SJSA1 (cell line): ENCODE results near the gene SLC9A9. TPM values are rescaled to one million over a fixed set of nuclear protein-coding genes. Genes with fewer than 3 reads are reported as not detected.
"Not testable (repeated sequence)": the region's sequence is repeated elsewhere in the genome, so short reads cannot be mapped to it uniquely, and the experiment has no call there.

Experiments
- DNase-seq, 2 experiments: peaks; one replicate each; pipeline ENCODE4 v3.0.0-alpha.2; 2015 to 2020; ENCODE audit warnings: low spot score in 2 of 2, low read depth in 1 of 2
- H3K27ac ChIP-seq: fragments of 250-450 bp; sonication (Bioruptor Pico); 2 replicates; pipeline ENCODE4 v1.5.1; 2020; ENCODE audit warnings: mild to moderate bottlenecking, moderate library complexity
- H3K27me3 ChIP-seq: fragments of 250-450 bp; sonication (Bioruptor Pico); replicated peaks from 2 replicates; pipeline ENCODE4 v1.5.1; 2020; ENCODE audit warnings: mild to moderate bottlenecking, moderate library complexity
- H3K36me3 ChIP-seq: fragments of 250-450 bp; sonication (Bioruptor Pico); 2 replicates; pipeline ENCODE4 v1.5.1; 2020; ENCODE audit warnings: mild to moderate bottlenecking
- H3K4me1 ChIP-seq: fragments of 250-450 bp; sonication (Bioruptor Pico); replicated peaks from 2 replicates; pipeline ENCODE4 v1.6.1; 2021; ENCODE audit warnings: mild to moderate bottlenecking
- H3K4me3 ChIP-seq: fragments of 250-450 bp; sonication (Bioruptor Pico); 2 replicates; pipeline ENCODE4 v1.5.1; 2020; ENCODE audit warnings: mild to moderate bottlenecking
- H3K9me3 ChIP-seq: fragments of 250-450 bp; sonication (Bioruptor Pico); replicated peaks from 2 replicates; pipeline ENCODE4 v1.5.1; 2020; ENCODE audit warnings: mild to moderate bottlenecking
- total RNA-seq: library from RNA; depleted of rRNA; stranded (reverse); fragments of >200 nt; shearing (Covaris generic); gene quantifications from 2 replicates; pipeline ENCODE4 v1.2.3, GENCODE V29; 2014

Gene SLC9A9
- total RNA-seq, 1 experiment from 2014 or later = 0.05 TPM

DNA sequence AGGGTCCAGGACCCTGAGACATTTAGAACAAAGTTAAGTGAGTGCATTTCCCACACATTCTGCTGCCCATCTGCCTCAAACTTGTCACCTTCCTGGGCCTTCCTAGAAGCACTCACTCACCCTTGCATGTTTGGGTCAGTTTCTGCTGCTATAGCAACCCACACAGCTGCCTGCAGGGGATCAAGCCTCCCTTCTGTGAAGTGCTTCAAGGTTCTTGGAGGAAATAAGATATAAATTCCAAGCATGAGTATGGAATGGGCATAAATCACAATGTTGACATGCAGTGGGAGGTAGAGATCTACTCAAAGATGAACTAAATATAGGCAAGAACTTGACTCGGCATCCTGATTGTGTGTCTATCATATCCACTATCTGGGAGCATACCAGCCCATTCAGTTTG is 140.4 kb downstream of the SLC9A9 start:
- no peaks in the 10 kb centered on the region for H3K9me3 ChIP-seq
- no peak overlapping the region for H3K4me3 ChIP-seq
- no peaks in the 10 kb centered on the region for H3K36me3 ChIP-seq
- DNase-seq = no peak
- H3K4me1 ChIP-seq = no peaks in the 10 kb centered on the region
- no peaks in the 10 kb centered on the region for H3K27me3 ChIP-seq
- H3K27ac ChIP-seq = no peak overlapping the region

DNA sequence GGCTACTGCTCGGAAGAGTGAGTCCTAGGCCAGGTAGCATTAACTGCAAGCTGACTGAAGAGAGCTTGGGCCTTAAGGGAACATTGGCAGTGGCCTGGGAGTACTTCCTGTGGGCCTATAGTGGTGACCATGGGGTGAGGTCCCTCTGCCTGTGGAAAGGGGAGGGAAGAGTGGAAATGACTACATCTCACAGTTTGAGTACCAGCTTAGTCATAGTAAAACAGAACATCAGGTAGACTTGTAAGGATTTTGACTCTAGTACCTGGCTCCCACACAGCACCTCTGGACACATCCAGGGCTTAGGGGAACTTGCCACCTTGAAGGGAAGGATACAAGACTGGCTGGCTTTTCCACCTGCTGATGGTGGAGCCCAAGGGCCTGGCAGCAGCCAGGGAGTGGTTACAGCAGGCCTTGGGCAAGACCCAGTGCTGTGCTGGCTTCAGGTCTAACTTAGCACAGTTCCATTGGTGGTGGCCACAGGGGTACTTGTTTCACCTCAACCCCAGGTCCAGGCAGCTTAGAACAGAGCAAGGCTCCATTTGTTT is 147.8 kb downstream of the SLC9A9 start:
- Histone ChIP-seq H3K27me3 (no peaks in the 10 kb centered on the region), H3K4me1 (no peaks in the 10 kb centered on the region), H3K4me3 (no peak overlapping the region), H3K36me3 (no peaks in the 10 kb centered on the region), H3K9me3 (no peaks in the 10 kb centered on the region), H3K27ac (no peak overlapping the region)
- DNase-seq = no peak

DNA sequence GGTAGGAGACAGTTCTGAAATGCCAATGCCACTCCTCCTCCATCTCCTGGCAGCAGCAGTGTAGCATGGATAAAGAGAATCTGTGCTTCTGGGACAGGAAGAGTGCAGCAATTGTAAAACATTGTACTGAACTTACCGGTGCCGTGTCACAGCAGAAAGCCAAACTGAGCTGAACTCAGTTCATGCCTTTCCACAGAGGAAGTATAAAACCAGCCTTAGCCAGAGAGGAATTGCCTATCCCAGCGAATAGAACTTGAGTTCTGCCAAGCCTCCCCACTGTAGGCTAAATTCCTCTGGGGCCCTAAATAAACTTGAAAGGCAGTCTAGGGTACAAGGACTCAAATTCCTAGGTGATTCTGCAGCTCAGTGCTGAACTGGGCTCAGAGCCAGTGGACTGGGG is 148.8 kb downstream of the SLC9A9 start:
- no peak for DNase-seq
- H3K4me3 ChIP-seq = no peak overlapping the region
- H3K36me3 ChIP-seq = no peaks in the 10 kb centered on the region
- H3K27me3 ChIP-seq = no peaks in the 10 kb centered on the region
- H3K4me1 ChIP-seq = no peaks in the 10 kb centered on the region
- H3K27ac ChIP-seq = no peak overlapping the region
- no peaks in the 10 kb centered on the region for H3K9me3 ChIP-seq

DNA sequence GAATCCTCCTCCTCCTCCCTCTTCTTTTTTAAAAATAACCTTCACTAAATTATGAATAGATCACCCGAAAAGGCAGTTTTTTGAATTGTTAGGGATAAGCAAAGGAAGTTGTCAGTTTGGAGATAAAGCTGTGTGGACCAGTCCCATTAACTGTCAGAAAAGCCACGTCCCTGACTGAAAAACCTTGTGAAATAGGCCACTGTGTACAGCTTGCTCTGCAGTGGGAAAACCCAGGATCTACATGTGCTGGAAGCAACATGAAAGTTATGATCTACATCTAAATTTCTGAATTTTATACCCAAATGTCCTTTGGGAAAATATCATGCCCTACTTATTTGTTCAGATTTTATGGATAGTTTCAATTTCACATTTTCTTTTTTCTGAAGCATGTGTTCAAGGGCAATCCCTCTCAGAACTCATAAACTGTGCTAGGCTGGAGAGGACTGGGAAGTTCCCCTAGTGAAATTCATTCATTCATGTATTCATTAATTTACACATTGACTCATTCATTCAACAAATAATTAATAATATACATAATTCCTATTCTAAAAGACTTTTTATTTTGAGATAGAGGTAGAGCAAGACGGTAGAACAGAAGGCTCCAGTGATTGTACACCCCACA is 149.5 kb downstream of the SLC9A9 start:
- Histone ChIP-seq H3K9me3 (no peaks in the 10 kb centered on the region), H3K4me1 (no peaks in the 10 kb centered on the region), H3K27ac (no peak overlapping the region), H3K36me3 (no peaks in the 10 kb centered on the region), H3K4me3 (no peak overlapping the region), H3K27me3 (no peaks in the 10 kb centered on the region)
- DNase-seq = no peak

DNA sequence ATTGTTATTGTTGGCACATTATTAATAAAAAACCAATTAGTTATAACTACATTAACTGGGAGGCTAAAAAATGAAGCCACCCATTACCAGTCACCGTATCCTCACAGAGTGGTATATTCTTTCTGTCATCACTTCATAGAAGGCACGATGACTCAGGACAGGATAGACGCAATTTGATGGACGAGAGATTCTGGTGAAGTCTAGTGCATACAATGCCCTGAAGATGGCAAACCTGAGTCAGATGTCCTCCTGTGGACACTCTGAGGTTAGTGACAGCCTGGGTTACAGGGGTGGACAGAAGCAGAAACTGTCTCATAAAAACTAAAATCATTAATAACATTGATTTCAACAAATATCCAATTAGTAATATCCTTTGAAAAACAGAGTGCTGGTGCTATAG is 150.3 kb downstream of the SLC9A9 start:
- no peak for DNase-seq
- no peak overlapping the region for H3K27ac ChIP-seq
- no peaks in the 10 kb centered on the region for H3K27me3 ChIP-seq

DNA sequence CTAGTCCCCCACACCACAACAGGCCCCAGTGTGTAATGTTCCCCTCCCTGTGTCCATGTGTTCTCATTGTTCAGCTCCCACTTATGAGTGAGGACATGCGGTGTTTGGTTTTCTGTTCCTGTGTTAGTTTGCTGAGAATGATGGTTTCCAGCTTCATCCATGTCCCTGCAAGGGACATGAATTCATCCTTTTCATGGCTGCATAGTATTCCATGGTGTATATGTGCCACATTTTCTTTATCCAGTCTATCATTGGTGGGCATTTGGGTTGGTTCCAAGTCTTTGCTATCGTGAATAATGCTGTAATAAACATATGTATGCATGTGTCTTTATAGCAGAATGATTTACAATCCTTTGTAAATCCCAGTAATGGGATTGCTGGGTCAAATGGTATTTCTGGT is 152.9 kb downstream of the SLC9A9 start:
- DNase-seq, H3K9me3 ChIP-seq, H3K27me3 ChIP-seq, H3K4me1 ChIP-seq, H3K27ac ChIP-seq, H3K4me3 ChIP-seq, H3K36me3 ChIP-seq: not testable (repeated sequence)

More for the DNA sequence above, 150.3 kb downstream of the SLC9A9 start:
- Histone ChIP-seq H3K9me3 (no peaks in the 10 kb centered on the region), H3K4me1 (no peaks in the 10 kb centered on the region), H3K36me3 (no peaks in the 10 kb centered on the region), H3K4me3 (no peak overlapping the region)

DNA sequence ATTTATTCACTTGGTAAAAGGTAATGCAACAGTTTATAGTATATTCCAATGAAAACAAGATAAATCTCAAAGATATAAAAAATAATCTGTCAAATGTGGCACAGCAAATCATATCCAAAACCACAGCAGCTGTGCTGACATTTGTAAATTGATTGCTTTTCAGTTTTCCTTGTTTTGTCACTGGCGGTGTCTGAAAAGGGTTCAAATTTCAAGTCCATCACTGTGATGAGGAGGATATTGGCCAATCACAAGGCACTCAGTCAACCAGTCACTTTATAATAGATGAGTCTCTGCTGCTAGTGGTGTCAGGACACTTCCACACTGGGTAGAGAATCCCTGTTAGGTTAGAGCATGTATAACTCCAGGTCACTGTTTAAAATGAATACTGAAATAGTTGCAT is 154.8 kb downstream of the SLC9A9 start:
- H3K36me3 ChIP-seq = no peaks in the 10 kb centered on the region
- no peaks in the 10 kb centered on the region for H3K9me3 ChIP-seq
- no peak overlapping the region for H3K4me3 ChIP-seq
- H3K27me3 ChIP-seq = no peaks in the 10 kb centered on the region
- no peaks in the 10 kb centered on the region for H3K4me1 ChIP-seq
- no peak for DNase-seq
- no peak overlapping the region for H3K27ac ChIP-seq

DNA sequence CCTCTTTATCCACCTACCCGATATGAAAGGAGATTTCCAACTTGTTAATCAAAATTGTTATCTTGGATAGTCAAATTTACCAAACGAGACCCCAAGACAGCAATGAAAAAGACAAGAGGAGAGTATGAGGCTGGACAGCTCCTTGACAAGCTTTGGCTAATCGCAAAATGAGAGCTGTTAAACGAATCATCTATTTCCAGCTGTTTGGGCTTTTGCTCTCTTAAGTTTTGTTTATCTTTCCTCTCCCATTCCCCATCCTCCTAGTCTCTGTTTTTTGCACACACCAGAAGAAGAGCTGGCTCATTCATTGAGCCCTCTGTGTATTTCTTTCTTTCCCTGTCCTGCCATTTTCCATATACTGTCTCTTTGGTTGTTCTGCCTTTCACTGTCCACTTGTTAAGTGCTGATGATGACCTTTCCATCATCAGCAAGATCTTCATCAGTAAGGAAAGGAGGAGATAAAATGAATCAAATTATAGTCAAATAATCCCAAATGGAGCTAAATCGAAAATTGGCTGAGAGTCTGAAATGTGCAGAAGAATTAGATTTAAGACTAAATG is 161.6 kb downstream of the SLC9A9 start:
- H3K4me1 ChIP-seq = no peaks in the 10 kb centered on the region
- no peak for DNase-seq
- no peaks in the 10 kb centered on the region for H3K9me3 ChIP-seq
- H3K27ac ChIP-seq = no peak overlapping the region
- H3K36me3 ChIP-seq = no peaks in the 10 kb centered on the region
- H3K27me3 ChIP-seq = no peaks in the 10 kb centered on the region
- H3K4me3 ChIP-seq = no peak overlapping the region

DNA sequence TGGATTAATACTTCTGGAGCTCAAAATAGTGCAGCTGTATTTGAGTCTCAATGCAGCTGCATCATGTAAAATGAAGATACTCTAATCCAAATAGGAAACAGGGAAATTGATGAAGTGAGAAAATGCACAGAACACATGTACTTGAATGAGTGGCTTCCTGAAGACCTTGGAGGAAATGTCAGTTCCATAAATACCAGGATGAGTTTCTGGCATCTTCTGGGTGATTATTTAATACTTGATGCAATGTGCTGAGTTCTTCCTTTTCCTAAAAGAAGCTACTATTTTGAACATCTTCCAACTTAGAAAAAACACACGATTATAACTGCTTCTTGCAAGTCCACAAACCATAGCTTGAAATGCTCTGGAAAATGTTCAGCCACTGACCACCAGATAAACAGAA is 162.8 kb downstream of the SLC9A9 start:
- H3K4me1 ChIP-seq = no peaks in the 10 kb centered on the region
- H3K9me3 ChIP-seq = no peaks in the 10 kb centered on the region
- no peak overlapping the region for H3K27ac ChIP-seq
- no peak overlapping the region for H3K4me3 ChIP-seq
- no peak for DNase-seq
- H3K27me3 ChIP-seq = no peaks in the 10 kb centered on the region
- H3K36me3 ChIP-seq = no peaks in the 10 kb centered on the region

DNA sequence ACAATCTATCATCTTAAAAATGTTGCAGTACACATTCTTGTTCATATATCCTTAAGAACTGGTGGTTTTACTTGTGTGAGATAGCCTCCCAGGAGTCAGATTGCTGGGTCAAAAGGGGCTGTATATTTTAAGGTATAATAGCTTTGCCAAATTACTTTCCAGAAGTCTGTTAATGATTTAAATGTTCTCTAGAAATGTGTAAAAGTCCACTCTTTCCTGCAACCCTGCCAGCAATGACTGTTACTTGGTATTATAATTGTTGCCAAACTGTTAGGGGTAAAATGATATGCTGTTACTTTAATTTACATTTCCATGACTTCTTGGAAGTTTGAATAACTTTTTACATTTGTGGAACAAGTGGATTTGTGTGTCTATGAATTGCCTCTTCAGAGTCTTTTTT is 170.8 kb downstream of the SLC9A9 start:
- no peaks in the 10 kb centered on the region for H3K27me3 ChIP-seq
- H3K36me3 ChIP-seq = no peaks in the 10 kb centered on the region
- no peaks in the 10 kb centered on the region for H3K4me1 ChIP-seq
- no peak overlapping the region for H3K27ac ChIP-seq
- no peaks in the 10 kb centered on the region for H3K9me3 ChIP-seq
- no peak for DNase-seq
- H3K4me3 ChIP-seq = no peak overlapping the region

DNA sequence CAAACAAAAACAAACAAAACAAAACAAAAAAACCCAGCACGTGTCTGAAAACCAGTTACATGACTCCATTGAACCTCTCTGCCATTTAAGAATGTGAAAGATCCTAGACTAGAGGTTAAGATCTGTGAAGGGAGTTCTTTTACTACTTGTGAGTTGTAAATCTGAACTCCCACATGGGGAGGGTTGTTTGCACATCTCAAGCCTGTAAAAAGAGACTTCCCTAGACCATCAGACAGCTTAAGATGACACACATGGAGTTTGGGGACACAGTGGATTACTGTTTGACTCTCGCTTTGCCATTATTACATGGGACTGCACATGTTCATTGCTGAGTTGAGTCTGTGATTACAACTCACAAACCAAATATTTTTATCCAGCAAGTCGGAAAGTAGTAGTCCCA is 171.5 kb downstream of the SLC9A9 start:
- no peaks in the 10 kb centered on the region for H3K4me1 ChIP-seq
- H3K4me3 ChIP-seq = no peak overlapping the region
- DNase-seq = no peak
- no peaks in the 10 kb centered on the region for H3K27me3 ChIP-seq
- no peaks in the 10 kb centered on the region for H3K36me3 ChIP-seq
- no peak overlapping the region for H3K27ac ChIP-seq
- no peaks in the 10 kb centered on the region for H3K9me3 ChIP-seq

DNA sequence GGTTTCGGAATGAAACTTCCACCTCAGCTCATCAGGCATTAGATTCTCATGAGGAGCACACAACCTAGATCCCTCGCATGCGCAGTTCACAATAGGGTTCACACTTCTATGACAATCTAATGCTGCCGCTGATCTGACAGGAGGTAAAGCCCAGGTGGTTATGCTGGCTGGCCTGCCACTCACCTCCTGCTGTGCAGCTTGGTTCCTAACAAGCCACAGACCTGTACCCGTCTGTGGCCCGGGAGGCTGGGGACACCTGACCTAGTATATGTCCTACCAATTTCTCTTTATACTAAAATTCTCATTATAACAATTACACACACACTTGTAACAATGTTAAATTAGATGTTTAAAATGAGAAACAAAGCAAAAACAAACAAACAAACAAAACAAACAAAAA is 172.2 kb downstream of the SLC9A9 start:
- Histone ChIP-seq H3K4me3 (no peak overlapping the region), H3K9me3 (no peaks in the 10 kb centered on the region), H3K4me1 (no peaks in the 10 kb centered on the region), H3K27ac (no peak overlapping the region), H3K27me3 (no peaks in the 10 kb centered on the region), H3K36me3 (no peaks in the 10 kb centered on the region)
- DNase-seq = no peak

DNA sequence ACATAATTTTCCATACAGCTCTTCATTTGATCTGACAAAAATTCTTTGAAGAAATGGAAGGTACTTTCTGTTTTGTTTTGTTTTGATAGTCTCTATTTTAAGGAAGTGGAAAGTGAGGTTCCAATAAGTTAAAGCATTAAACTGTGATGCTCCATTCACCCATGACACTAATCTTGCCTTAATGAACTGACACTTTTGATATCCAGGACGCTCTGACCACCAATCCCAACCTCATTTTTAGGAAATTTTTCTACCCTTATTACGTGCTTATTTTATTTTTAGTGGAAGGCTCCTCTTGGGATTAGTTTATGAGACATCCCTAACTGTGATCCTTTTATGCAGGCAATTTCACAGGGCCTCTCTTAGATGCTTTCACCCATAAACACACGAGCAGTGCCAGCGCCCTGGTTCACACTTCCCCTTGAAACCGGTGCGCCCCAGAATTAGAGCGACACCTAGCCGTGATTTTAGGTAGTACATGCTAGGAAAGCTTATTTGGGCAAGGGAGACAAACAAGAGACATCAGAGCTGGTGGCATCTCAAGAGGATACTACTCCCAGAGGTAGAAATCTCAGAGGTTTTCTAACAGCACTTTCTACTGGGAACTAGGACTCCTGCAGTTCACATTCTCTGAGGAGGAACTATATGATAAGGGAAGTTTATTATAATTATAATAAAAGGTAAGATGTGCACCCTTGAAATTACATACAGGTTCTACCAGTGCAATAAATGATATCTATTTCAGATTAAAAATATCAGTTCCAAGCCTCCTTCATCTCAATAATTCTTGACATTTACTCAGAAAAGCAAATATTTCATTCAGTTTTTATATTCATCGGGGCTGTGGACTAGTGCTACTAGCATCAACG is 173.9 kb downstream of the SLC9A9 start:
- Histone ChIP-seq H3K27ac (no peak overlapping the region), H3K27me3 (no peaks in the 10 kb centered on the region), H3K4me3 (no peak overlapping the region), H3K36me3 (no peaks in the 10 kb centered on the region), H3K4me1 (no peaks in the 10 kb centered on the region), H3K9me3 (no peaks in the 10 kb centered on the region)
- DNase-seq = peak; percentile 50 to 52
